GM19455 (cell line): Measurements from ENCODE around the gene EPHA1.

Source experiments
- ATAC-seq: cut with Tn5 transposase; IDR thresholded peaks from one replicate; pipeline ENCODE4 v1.9.1; 2021; ENCODE audit not compliant: unreplicated experiment

The EPHA1 gene

GRCh38 chr7:143375298-143376034, 33.2 kb downstream of the EPHA1 start:
- no peak for ATAC-seq

DNA sequence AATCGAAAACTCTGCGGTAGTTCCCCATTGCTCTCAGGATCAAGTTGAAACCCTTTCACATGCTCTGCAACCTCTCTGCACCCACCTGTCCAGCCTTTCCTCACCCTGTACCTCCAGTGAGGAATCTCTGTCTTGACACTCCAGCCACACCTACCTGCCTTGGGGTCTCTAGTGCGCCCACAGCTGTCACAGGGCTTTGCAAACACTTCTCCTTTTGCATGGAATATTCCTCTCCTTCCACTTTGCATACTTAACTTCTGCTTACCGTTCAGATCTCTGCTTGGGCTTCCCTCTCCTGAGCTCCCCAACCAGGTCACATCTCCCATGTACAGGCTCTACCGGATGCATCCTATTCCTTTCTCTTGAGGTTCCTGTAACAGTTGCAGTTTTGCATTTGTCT, 34.1 kb downstream of the EPHA1 start:
- ATAC-seq, result no peak

DNA sequence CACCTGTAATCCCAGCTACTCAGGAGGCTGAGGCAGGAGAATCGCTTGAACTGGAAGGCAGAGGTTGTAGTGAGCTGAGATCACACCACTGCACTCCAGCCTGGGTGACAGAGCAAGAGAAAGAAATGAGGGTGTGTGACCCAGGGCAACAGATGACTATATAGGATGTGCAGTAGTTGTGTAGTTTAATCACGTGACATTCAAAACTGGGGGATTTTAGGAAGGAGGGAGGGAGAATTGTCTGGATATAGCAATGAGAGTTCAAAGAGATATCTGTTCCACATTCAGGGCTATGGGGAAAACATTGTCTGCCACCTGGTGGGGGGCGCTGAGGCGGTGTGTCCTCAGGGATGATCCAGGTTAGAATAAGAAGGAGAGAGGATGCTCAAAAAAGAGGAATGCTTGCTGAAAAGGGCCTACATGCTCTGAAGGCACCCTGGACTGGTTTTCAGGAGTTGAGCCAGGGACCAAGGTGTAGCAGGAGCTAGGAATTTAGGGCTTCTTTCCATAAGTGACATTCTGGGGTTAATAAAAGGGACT, 35.3 kb downstream of the EPHA1 start:
- no peak for ATAC-seq

DNA sequence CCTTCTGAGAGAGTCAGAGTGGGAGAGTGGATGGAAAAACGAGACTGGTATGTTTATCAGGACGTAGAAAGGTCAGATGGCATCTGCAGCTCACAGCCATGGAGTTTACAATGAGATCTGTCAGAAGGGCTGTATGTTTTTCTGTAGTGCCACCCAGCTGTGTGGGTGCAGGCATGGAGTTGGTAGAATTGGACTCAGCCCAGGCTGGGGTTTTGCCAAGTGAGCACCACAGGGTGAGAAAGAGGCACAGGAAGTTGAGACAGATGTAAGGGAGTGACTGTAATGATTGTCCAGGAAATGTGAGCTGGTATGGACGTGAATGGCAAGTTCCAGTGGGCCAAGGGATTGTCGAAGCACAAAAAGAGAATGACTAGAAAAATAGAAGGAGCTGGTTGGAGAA, 36.6 kb downstream of the EPHA1 start:
- ATAC-seq, result no peak

DNA sequence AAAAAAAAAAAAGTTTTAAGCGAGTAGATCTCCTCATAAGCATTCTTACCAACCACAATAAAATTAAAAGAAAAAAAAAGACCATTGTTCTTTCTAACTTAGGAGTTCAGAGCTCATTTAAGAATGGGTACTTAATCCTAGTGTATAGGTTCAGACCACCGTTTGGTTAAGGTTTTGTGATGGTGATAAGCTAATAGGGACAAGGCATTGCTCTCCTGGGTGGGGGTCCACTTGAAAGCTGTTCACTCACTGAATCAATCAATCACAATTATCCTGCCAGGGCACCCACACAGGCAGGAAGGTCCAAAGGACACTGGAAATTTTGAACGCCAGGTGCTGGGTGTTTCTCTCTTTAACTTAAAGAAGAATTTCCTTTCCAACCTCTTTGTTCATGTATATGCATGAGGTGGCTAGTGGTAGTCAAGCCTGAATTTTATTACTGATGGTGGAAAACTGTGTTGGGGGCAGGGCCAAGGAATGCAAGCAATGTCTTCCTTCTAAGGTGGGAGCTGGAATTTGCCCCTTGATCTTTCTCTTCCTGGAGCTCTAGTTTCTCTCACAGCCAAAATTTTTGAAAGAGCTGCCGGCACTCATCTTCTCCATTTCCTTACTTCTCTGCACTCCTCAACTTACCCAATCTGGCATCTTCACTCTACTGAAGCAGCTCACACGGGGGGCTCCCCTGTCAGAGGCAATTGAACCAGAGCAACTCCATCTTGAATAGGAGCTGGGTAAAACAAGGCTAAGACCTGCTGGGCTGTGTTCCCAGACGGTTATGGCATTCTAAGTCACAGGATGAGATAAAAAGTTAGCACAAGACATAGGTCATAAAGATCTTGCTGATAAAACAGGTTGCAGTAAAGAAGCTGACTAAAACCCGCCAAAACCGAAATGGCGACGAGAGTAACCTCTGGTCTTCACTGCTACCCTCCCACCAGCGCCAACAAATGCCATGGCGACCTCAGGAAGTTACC, 38.7 kb downstream of the EPHA1 start:
- no peak for ATAC-seq

- no peak for ATAC-seq
Measured at GRCh38 chr7:143368387-143368786, 40.3 kb downstream of the EPHA1 start.

- ATAC-seq, result no peak
Measured at GRCh38 chr7:143367972-143368371, 40.7 kb downstream of the EPHA1 start.

DNA sequence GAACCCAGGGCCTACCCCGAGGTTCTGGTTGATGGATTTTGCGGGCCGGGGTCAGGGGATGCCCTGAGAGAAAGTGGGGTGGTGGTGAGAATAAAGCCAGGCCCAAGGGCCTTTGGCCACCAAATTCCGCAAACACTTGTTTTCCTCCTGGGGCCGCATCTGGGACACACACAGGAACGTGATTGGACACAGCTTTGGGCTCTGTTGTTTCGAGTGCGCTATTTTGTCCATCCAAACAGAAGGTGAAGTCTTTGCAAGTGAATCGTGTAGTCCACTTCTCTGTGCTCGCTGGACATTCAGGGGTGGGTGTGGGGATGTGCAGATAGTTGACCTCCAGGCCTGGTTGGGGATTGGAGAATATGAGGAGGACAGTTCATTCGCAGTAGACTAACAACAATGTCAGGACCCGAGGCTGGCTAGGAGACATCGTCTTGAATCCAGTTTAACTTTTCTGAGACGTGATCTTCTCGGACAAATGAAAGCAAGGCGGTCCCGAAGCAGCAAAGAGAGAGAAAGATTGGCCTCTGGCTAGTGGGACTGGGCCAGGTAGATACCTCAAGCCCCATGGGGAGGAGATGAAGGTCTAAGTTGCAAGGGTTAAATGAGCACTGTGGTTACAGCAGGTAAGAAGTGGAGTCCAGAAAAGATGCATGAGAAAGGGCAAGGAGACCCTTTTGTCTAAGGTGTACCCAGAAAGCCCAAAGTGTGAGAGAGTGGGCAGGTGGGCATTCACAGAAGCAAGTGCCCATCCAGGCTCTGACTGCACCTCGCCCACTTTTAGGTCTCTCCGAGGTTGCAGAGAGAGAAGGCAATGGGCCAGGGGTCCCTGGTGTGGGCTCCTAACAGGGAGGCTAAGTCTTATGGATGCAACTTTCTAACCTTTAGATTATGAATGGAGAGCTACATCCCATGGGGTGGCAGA, 45.4 kb downstream of the EPHA1 start:
- ATAC-seq, result no peak

GRCh38 chr7:143362131-143363015, 46.3 kb downstream of the EPHA1 start, which contains the start of gene FAM131B:
TSS of gene FAM131B (minus strand) at chr7:143362713. CDS start at chr7:143362603, 110 bp downstream.
- ATAC-seq, result no peak

DNA sequence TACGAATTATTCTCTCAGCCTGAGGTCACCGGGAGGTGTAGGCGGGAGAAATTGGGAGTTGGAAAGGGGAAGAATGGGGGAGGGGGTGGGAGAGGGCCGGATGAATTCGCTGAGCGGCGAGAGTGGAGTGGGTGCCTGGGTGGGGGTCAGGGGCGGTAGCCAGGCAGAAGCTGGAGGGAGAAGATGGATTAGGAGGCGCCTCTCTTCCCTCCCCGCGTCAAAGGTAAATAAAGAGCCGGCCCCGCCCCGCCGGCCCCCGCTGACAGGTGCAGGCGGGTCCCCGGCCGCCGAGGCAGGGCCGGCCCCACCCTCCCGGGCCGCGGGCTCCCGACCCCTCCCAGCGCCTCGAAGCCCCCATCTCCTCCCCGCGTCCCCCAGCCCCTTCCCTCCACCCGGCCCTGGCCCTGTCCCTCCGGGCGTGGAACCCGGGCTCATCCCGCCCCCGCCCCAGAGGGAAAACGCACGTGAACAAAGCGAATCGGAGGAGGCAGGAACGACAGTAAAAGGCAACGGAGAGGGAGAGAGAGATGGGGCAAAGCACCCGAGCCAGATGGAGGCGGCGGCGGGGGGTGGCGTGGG, 47.0 kb downstream of the EPHA1 start:
- ATAC-seq, result no peak

DNA sequence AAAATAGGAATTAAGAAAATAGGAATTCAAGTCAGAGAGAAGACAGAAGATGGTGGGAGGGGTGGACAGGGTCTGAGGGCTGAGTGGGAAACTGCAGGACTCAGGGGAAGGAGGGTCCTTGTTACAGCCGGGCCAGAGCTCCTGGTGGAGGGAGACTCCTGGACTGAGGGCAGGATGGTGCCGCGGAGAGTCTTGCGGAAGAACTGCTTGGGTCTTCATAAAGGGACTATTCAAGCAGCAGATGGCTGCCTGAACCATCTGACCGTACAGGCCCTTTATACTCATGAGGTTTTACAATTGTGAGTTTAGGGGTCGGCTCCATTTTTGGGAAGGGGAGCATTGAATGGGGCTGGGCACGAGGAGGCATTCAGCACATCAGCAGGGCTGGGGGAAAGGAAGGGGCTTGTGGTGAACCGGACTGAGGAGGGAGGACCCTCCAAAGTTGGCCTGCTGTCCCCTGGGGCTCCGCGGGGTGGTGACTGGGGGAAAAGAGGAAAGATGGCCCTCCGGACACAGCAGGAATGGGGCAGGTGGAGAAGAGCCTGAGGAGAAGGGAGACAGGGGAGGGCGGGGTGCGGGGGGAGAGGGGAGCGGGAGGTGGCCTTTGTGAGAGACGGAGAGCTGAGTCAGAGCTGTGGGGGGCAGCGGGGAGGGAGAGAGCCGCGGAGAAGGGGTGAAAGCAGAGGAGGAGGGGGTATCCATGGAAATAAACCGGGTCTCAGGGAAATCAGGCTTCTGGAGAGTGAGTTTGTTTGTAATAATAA, 47.7 kb downstream of the EPHA1 start:
- no peak for ATAC-seq

DNA sequence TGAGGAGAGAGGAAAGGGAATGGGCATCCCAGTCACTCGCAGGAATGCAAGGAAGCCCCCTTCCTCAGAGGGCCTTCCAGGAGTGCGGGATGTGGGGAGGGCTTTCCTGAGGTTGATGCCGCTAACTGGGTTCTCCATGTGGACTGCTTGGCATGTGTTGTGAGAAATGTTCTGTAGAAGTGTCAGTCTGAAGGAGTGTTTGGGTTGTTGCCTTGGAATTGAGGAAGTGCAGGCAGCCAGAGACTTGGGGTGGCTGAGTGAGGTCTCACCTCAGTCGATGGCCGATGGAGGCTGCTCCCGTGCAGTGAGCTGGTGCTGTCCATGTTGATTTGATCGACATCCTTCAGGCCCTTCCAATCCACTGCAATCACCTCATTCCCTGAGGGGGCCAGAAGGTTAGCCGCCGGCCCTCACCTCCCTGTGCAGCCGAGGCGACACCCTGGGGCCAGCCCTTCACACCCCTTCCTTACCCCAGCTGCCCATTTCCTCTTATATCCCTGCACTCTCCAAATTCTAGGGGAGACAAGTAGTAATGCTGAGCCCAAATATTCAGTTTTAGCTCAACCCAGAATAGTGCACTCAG, 48.8 kb downstream of the EPHA1 start:
- no peak for ATAC-seq

DNA sequence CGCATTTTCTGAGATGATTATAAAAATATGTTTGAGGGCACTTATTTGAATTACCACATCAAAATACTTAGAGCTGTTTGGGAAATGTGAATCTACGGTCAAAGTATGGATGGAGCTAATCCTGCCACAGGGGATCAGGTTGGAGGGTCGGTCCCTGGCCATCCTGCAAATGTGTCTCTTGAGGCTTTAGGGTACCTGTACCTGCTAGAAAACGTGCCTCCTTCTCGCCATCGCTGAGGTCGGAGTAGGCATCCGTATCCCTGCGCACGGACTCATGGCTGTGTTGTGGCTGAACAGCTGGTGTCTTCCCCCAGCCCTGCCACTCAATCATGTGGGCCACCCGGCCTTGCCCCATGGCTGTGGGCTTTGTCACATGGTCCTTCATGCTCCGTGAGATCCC, 50.0 kb downstream of the EPHA1 start:
- ATAC-seq, result no peak

GRCh38 chr7:143356414-143357050, 52.1 kb downstream of the EPHA1 start:
- ATAC-seq, result no peak

DNA sequence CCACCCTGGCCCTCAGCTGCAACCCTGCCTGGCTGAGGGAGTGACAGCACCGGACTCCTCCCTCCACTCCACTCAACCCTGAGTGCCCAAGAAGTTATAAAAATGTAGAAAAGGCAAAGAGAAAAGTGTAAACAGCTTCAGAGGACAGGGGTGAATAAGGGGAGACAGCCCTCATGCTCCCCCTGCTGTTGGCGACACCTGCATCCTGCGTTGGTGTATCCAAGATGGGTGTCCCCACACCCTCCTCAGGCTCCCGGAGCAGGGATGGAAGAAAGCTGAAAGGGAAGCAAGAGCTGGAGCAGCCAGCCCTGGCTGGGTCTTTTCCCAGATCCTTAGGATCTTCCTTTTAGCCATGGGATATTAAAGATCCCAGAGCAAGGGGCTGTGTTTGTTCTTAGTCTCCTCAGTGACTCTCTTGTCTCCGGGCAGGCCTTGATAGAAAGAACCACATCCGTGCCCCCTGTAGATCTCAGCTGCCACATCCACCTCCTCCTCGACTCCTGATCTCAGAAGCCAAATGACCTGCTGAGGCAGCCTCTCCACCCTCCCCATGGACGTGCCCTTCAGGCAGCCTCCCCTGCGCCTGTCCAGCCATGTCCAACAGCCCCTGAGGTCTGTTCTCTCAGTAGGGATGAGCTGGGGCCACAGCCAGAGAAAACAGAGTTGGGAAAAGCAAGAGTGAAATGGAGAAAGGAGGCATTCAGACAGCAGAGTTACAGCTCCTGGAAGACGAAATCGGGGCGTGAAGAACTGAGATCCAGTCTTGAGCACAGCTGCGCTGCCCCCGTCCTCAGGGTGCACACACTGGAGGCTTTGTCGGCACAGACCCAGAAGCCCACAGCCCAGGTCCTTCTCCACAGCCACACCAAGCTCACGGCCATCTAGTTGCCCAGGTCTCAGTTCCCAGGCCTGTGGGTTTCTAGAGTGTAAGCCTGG, 52.9 kb downstream of the EPHA1 start:
- ATAC-seq, result no peak

- no peak for ATAC-seq
Measured at GRCh38 chr7:143354965-143355364, 53.7 kb downstream of the EPHA1 start.

- no peak for ATAC-seq
Measured at GRCh38 chr7:143354376-143354775, 54.3 kb downstream of the EPHA1 start.
